ENCODE results near the gene AKAP12.

AKAP12 gene

DNA sequence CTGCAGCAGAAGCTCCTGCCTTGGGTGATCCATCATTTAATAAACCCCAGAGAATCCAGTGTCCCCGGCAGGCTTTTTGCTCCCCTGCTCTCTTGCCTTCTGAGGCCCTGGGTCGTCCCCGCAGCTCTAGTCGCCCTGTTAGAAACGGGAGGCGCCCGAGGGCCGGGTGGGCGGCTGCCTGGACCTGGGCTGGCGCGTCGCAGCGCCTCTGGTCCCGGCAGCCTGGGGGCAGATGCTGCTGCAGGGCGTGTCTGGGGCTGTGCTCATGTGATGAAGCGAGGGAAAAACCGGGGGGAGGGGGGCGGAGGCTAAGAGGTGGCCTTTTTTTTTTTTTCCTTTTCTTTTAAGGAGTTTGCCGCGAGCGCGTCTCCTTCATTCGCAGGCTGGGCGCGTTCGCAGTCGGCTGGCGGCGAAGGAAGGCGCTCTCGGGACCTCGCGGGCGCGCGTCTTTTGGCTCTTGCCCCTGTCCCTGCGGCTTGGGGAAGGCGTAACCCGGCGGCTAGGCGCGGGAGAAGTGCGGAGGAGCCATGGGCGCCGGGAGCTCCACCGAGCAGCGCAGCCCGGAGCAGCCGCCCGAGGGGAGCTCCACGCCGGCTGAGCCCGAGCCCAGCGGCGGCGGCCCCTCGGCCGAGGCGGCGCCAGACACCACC, 394 bp downstream of the AKAP12 start:
- DNase-seq (ENCODE audit: low spot score): no peak

DNA sequence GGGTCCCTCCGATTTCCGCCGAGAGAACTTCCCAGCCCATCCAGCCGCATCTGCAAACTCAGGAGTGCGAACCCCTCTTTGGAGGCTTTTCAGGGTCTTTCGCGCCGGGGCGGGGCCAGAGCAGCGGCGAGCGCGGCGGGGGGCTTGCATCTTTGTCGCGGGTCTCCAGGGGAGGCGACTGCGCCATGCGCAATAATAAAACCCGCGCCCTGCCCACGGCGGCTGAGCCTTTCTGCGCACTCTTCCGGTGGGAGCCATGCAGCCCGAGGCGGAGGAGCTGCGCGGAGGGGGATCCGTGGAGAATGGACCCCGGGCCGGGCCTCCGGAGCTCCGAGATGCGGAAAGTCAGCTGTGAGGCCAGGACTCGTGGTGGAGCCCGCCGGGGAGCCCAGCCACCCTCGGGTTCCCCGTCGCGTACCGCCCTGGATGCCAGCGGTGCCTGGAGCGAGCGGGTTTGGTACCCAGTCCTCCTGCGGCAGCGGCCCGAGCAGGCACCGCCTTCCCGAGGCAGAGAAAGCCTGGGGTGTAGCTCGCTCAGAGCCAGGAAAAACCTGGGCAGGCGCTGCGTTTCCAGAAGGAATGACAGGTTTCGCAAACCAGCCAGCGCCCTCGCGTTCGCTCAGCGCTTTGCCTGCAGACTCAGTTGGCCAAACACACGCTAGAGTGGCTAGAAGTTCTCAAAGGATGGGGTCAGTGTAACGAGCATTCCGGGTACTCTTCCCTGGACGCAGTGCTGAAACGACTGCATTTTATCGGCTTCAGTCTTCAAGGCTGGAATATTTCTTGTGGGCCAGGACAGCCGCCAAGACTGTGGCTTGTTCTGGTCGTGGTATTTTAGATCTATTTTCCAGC, 1.2 kb downstream of the AKAP12 start:
- no peak for DNase-seq (ENCODE audit: low spot score)

DNA sequence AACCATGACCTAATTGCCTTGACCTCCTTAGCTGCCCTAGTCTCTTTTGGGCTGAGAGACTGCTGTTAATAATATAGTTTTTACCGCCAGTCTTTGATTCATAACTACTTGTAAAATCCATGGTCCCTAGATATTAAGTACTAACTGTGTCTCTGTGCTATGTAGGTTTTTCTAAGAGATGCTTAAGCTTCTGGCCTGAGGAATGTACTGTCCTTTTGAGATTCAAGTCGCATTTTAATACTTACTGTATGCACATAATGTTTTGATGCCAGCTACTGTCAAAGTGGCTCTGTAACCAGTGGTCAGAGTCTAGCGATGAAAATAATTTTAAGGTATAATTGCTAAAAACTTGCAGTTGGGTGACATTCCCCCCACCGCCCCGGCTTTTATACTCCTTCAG, 2.1 kb downstream of the AKAP12 start:
- no peak for DNase-seq (ENCODE audit: low spot score)

DNA sequence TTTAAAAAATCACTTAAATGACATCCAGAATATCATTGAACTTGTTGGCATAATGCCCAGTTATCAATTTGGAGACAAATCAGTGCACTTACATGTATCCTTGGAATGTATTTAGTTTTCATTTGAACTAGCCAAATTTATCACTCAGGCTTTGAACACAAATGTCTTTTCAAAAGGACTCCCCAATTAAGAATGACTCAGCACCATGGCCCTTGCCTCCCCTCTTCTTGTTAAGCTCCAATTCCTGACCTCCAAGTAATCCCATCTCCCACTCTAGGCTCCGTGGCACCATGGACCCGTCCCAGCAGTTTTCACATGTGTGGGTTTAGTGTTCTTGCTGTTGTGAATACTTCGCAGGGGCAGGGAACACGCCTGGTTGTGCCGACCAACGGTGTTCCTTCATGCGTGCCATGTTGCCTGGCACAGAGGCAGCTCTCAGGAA, 2.7 kb downstream of the AKAP12 start:
- no peak for DNase-seq (ENCODE audit: low spot score)

DNA sequence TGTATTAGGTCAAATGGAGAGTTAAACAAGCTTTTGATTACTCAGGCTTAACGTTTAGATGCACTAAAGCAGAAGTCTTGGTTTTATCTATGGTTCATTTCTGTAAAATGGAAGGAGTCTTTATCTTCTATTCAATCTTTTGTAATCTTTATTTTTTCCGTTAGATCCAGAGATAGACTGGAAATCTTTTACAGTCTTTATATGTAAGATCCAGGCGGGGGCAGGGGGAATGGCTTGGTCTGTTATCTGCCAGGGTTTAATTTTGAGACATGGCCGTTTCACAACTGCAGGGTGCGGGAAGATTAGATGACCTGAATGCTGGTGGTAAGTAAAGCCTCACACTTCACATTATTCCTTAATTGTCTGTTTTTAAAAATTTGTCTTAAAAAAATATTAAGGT, 3.7 kb downstream of the AKAP12 start:
- no peak for DNase-seq (ENCODE audit: low spot score)

DNA sequence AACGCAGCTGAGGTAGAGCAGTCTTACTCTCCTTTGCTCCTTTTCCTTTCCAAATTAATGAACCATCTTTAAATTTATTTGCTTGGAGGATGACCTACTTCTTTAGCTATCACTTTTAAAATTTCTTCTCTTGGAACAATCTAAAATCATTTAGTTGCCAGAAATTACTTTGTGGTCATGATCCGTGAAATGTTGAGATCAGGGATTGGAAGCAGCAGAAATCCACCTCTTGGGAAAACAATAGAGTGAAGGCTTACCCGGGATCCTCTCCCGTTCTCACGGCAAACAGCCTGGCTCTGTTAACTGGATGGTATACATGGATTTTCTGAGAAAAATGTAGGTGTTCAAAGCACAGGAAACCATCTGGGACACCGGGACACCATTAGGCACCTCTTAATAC, 7.7 kb downstream of the AKAP12 start:
- no peak for DNase-seq (ENCODE audit: low spot score)

DNA sequence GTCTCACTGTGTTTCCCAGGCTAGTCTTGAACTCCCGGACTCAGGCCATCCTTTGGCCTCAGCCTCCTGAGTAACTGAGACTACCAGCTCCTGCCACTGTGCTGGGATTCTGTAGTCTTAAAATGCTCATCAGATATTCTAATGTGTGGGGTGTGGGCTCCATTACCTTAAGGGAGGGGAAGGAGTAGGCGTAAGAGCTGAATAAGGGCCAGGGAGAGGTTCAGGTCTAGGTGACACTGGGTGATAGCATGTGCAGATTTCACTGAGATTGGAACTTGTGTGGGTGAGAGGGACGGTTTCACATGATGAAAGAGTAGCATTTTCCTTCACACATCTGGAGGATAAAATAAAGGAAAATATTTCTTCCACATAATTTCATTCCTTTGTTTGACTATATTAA, 8.5 kb downstream of the AKAP12 start:
- no peak for DNase-seq (ENCODE audit: low spot score)

DNA sequence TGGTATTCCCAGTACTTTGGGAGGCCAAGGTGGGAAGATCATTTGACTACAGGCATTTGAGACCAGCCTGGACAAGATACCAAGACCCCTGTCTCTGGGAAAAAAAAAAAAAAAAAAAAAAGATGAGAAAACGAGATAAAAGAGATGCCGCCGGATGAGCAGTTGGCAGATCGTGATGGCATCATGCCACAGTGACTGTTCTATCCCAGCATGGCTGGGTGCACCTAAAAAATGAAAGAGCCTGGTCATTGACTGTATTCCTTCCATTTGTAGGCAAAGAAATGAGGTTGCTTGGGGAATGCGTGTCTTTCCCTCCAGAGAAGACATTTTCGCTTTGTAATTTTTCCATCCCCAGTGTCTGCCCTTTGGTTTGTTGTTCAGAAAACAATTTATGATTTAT, 12.9 kb downstream of the AKAP12 start:
- no peak for DNase-seq (ENCODE audit: low spot score)

DNA sequence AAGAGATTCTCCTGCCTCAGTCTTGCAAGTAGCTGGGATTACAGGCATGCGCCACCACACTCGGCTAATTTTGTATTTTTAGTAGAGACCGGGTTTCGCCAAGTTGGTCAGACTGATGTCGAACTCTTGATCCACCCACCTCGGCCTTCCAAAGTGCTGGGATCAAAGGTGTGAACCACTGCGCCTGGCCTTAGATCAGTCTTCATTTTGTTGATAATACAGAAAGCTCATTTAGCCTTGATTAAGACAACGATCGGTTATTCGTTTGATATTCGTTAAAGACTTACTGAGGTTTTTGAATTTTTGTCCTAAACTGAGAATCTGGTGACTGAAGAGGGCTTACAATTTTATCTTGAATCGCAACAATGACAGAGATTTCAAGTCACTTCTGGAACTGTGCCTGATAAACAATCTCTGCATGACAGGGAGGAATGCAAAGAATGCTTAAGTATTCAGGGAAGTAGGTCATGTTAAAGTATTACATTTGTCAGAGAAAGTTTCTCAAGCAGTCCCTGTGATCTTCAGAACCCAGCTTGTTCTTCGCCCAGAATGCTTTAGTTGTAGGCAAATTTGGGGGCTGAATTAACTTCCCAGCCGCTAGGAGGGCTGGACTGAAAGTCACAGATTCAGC, 14.8 kb downstream of the AKAP12 start:
- DNase-seq (ENCODE audit: low spot score): peak; percentile 6

DNA sequence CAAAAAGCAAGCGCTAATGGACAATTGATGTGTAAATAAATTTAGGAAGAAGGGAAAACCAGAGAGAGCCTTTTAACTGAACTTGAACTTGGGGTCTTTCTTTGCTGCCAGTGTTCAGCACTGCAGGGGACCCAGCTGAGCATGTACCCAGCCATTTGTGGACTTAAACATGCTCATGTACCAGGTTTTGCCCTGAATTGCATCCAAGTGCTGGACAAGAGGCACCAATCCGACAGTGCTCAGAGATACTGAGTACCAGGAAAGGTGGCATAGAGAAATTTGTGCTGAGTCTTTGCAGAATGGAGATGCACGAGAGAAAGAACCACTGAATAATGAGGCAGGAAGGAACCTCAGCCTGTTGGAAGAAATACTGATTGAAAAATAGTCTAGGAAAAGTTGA, 16.0 kb downstream of the AKAP12 start:
- no peak for DNase-seq (ENCODE audit: low spot score)

DNA sequence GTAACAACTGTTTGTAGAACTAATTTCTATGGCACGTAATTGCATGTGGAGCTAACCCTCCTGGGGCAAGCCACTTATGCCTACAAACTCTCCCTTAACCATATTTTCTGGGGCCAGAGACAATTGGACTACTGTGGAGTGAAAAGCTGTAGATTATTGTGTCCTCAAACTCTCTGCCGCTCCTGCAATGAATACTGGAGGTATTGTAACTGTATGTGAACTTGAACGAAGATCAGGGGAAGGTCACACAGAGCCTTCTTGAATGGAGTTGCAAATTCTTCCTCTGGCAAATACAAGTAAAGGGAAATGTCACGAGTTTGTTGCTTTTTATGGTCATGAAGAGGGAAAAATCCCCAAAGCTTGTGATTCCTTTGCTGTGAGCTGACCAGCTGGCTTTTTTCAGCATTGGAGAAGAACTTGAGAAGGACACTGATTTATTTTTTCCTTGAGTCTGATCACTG, 18.2 kb downstream of the AKAP12 start:
- no peak for DNase-seq (ENCODE audit: low spot score)

DNA sequence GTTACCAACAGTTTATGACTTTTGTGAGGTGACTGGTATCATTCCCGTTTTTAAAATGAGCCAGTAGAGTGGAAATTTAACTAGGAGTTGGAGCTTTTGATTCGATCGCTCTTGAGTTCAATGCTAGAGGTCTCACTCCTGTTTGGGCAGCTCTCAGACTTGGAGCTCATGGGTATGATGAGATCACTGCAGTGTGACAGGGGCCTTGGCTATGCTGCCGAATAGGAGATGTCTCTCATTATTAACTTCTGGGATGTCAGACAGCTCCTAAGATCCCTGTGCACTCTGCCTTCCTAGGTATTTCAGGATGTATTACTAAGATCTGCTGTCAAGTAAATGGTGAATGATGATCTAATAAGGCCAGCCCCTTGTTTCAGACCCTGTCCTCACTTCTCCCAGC, 20.4 kb downstream of the AKAP12 start:
- DNase-seq (ENCODE audit: low spot score): no peak

DNA sequence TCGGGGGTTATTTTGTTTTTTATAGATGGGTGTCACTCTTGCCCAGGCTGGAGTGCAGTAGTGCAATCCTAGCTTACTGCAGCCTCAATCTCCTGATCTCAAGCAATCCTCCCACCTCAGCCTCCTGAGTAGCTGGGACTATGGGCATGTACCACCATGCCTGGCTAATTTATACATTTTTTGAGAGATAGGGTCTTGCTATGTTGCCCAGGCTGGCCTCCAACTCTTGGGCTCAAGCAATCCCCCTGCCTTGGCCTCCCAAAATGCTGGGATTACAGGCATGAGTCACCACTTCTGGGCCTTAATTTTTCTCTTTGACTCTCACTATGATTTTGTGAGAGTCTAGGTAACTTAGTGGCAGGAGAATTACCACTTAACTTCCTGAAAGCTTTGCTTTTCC, 23.3 kb downstream of the AKAP12 start:
- no peak for DNase-seq (ENCODE audit: low spot score)

DNA sequence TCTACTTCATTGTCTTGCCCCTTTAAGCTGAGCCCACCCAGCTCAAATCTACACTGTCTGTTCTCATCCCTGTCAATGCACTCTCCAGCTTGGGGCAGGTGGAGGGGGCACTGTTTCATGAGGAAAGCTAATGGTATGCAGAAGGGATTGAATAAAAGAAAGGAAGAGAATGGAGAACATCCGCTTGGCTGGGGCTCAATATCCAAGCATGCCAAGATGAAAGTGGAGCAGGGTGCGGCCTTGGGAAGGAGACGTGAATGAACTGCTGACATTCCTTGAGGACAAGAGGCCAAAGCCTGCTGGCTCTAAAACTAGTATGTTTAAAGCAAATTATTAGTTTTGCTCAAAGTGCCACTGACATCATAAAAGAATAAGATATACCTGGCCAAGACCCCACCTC, 24.2 kb downstream of the AKAP12 start:
- DNase-seq (ENCODE audit: low spot score): no peak

DNA sequence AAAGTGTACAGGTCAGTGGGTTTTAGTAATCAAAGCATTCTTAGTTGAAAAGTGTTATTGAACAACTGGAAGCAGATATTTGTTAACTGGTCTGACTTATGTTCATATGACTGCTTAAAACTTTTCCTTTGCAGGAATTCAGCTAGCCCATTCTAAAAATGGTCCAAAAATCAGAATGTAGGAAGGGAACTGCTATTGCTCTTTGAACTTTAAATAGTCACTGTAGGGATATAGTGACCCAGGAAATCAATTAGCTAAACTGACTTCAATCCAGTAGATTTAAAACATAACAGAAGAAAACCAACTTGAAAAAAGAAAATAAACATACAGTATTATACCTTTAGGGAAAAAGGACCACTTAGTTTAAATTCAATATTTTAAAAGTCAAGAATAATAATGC, 25.5 kb downstream of the AKAP12 start:
- no peak for DNase-seq (ENCODE audit: low spot score)

DNA sequence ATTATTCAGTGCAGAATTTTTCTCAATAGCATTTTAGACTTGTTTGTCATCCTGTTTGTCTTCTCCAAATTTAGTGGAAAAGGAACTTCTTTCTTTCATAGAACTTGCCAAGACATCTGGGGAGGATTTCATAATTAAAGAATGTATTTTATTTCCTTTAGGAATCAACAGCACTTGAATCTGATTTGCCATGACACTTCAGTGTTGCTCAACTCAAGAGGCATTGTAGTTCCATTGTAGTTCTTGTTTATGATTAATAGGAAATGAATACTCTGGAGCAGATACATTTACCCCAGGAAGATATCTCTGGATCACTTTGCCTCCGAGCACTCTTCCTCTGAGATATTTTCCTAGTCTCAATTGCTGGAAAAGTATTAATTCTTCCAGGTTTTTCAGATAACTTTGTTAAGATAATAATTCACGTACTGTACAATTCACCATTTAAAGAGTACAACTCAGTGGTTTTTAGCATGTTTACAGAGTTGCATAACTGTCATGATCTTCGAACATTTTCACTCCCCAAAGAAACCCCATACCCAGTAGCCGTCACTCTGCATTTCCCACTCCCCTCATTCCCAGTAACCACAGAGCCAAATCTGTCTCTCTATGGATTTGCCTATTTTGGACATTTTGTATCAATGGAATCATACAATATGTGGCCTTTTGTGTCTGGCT, 29.7 kb downstream of the AKAP12 start:
- DNase-seq (ENCODE audit: low spot score): no peak

DNA sequence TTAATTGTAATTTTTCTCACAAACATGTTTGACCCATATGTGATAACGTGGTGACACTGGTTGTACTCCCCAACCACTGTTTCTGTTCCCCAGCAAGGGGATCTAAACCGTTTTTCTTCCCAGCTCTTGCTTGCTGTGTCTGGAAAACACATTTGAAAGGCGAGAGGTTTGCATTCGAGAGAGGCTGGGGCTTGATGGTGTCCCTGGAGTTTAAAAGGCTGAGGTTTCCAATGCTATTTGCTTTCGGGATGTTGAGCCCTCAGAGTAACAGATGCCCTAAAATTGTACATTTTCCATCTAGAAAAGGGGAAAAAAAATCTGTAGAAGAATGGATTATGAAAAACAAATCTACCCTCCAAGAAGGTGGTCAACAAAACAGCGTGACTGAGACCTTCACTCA, 35.4 kb downstream of the AKAP12 start:
- DNase-seq (ENCODE audit: low spot score): no peak

DNA sequence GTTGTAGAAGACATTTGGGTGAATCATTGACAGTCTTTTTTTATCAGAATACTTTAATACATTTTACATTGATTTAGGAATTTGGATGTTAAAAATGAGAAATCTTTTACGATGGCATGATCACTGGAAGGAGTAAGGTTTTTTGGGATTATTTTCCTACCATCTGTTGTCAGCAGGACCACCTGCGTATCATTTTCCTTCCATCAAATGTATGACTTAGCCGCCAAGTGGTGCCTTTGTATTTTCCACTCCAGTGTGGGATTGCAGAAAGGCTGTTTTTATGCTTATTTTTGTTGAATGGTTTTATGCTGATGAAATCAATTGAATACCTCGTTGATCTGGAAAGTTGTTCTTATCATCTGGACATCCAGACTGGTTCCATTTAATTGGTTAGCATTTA, 35.8 kb downstream of the AKAP12 start:
- DNase-seq (ENCODE audit: low spot score): no peak

DNA sequence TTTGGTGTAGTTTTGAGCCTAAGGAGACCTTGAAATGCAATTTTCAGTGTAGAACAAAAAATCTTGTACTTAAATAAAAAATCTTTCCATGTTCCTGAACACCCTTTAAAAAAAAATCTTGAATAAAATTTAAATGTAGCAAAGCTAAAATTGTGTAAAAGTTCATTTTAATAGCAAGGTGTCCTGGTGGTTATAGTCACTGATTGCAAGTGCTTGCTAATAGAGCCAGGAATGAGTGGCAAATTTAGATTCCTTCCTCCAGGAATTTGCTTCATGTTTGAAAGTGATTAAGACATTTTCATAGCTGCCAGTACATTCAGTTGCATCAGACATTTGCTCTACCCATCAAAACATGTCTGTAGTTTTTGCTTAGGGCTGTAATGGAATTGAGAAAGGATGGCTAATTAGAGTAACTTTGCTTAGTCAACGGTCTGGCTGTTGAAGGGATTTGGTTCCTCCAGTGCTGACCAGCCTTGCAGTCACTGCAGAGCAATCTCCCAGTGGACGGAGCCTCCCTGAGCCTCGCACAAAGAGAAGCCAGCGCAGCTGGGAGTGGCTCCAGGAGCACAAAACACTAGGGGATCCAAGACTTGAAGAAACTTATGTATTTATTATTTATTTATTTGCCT, 36.5 kb downstream of the AKAP12 start:
- no peak for DNase-seq (ENCODE audit: low spot score)

DNA sequence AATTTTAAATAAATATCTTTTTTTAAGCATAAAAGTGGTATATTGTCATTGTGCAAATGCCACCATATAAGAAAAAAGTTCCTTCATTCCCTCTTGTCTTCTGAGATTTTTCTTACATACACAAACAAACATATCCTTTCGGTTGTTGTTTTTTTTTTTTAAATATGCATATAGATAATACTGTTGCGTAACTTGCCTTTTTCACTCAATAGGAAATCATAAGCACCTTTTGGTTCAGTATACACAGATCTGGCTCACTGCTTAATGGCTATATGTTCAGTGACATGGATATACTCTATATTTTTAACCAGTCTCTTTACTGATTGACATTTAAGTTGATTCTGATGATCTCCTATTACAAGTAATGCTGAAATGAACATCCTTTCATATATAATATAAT, 40.1 kb downstream of the AKAP12 start:
- no peak for DNase-seq (ENCODE audit: low spot score)

DNA sequence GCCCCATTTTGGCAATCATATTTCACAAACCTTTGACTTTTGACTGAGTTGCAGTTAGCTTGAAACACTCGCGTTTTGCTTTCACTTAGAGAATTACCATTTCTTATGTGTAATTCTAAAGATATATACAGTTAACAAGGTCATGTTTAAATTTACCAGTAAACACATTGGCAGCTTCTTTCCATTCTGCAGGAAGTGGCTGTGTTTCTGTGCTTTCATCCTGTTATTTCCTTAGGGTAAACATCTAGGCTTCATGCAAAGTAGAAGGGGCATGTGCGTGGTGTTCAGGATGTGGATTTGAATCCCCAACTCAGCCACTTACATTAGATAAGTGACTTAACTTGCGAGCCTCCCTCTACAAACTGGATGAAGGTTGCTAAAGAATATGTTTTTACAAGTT, 41.1 kb downstream of the AKAP12 start:
- no peak for DNase-seq (ENCODE audit: low spot score)

DNA sequence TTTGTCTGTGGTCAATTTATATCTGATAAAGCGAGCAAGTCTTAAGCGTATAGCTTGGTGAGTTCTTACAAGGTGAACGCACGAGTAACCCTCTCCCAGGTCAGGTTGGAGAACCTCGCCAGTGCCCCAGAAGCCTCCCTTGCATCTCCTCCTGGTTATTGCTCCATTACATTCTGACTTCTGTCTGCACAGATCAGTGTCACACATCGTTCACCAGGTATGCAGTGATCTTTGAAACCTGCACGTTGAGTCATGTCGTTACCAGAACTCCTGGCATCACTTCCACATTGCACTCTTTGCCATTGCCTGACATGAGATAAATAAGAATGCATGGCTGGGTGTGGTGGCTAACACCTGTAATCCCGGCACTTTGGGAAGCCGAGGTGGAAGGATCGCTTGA, 44.2 kb downstream of the AKAP12 start:
- no peak for DNase-seq (ENCODE audit: low spot score)
